ENCODE results near the gene APOBEC2. TPM values are rescaled to one million over a fixed set of nuclear protein-coding genes. Genes with fewer than 3 reads are reported as not detected.
"Not testable (repeated sequence)": the region's sequence is repeated elsewhere in the genome, so short reads cannot be mapped to it uniquely, and the experiment has no call there.

Gene APOBEC2
- total RNA-seq: 219 TPM
- long read RNA-seq, transcript APOBEC2-201 (3 exons, 1,151 nt): major isoform, 172 of 184 reads
- long read RNA-seq, partial matches to known transcripts: 9 of 184 reads
- long read RNA-seq, other reads (novel, unspliced or antisense): 3 of 184 reads

- Histone ChIP-seq H3K4me3 (peak within 1 kb of the TSS; percentile 70), H3K27me3 (ENCODE audit: low read depth) (no peaks in the 10 kb centered on the region), H3K9me3 (replicated peaks) (no peaks in the 10 kb centered on the region), H3K36me3 (no peaks in the 10 kb centered on the region), H3K27ac (replicated peaks) (peak within 1 kb of the TSS; percentile 91), H3K4me1 (peaks cover 69% of the 10 kb centered on the region)
- intact Hi-C loops (cut with micrococcal nuclease): no loop called here
- no peak for TF ChIP-seq CTCF (IDR thresholded peaks at IDR 0.05; ENCODE audit: borderline replicate concordance)
- DNase-seq: peak; percentile 83
These were observed at the start of gene APOBEC2 for GRCh38 chr6:41053041-41053440. Gene APOBEC2, plus strand, starts transcription at chr6:41053202. Its CDS starts 146 bp downstream, at chr6:41053348.

DNA sequence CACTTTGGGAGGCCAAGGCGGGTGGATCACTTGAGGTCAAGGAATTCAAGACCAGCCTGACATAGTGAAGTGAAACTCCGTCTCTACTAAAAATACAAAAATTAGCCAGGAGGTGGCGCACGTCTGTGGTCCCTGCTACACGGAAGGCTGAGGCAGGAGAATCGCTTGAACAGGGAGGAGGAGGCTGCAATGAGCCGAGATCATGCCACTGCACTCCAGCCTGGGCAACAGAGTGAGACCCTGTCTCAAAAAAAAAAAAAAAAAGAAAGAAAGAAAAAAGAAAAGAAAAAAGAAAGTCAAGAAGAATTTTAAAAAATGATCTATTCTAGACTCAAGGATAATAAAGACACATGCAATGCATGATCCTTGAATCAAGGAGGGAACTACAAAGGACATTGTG lies 46.8 kb upstream of the APOBEC2 start:
- intact Hi-C loops (cut with micrococcal nuclease); H3K36me3 ChIP-seq; H3K9me3 ChIP-seq (replicated peaks); H3K27me3 ChIP-seq (ENCODE audit: low read depth); H3K4me3 ChIP-seq; H3K27ac ChIP-seq (replicated peaks); H3K4me1 ChIP-seq: not testable (repeated sequence)
- TF ChIP-seq CTCF (IDR thresholded peaks at IDR 0.05; ENCODE audit: borderline replicate concordance): peak; percentile 71
- peak; percentile 25 for DNase-seq

DNA sequence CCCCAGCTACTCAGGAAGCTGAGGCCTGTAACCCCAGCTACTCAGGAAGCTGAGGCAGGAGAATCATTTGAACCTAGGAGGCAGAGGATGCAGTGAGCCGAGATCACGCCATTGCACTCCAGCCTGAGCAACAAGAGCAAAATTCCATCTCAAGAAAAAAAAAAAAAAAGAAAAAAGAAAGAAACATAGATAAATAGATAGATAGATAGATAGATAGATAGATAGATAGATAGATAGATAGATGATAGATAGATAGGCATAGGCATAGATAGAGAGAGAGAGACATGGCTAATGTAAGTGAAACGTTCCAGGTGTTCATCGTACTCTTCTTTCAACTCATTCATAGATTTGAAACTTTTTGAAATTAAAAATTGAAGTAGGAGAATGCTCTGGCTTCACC lies 46.0 kb upstream of the APOBEC2 start:
- H3K27ac ChIP-seq (replicated peaks); H3K4me1 ChIP-seq; DNase-seq; H3K4me3 ChIP-seq; intact Hi-C loops (cut with micrococcal nuclease); H3K36me3 ChIP-seq; H3K27me3 ChIP-seq (ENCODE audit: low read depth); H3K9me3 ChIP-seq (replicated peaks): not testable (repeated sequence)

- Histone ChIP-seq H3K4me3 (no peak overlapping the region), H3K4me1 (no peaks in the 10 kb centered on the region), H3K27ac (replicated peaks) (no peak overlapping the region), H3K27me3 (ENCODE audit: low read depth) (peaks cover 3% of the 10 kb centered on the region), H3K9me3 (replicated peaks) (no peaks in the 10 kb centered on the region), H3K36me3 (no peaks in the 10 kb centered on the region)
- intact Hi-C loops (cut with micrococcal nuclease): no loop called here
- TF ChIP-seq CTCF (IDR thresholded peaks at IDR 0.05; ENCODE audit: borderline replicate concordance): no peak
- DNase-seq: no peak
These were observed 45.0 kb upstream of the APOBEC2 start for GRCh38 chr6:41008011-41008410.

GRCh38 chr6:41009669-41010068 lies 43.3 kb upstream of the APOBEC2 start:
- no peak for TF ChIP-seq CTCF (IDR thresholded peaks at IDR 0.05; ENCODE audit: borderline replicate concordance)
- DNase-seq: no peak
- intact Hi-C loops (cut with micrococcal nuclease): no loop called here

DNA sequence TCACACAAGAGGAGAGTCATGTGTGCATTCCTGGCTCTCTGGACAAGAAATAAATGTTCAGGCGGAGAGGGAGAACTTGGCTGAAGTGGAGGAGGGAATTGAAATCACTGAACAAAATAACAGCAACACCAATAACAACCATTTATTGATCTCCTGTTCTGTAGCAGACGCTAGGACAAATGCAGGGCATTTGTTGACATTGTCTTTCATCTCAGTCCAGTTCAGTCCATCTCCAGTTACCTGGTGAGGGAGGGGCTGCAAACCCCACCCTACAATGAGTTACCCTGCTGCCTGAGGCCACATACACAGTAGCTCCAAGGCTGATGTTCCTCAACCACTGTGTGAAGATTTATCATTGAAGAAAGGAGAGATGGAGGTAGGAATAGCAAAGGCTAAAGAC lies 41.3 kb upstream of the APOBEC2 start:
- no peak for TF ChIP-seq CTCF (IDR thresholded peaks at IDR 0.05; ENCODE audit: borderline replicate concordance)
- no peaks in the 10 kb centered on the region for H3K27me3 ChIP-seq (ENCODE audit: low read depth)
- intact Hi-C loops (cut with micrococcal nuclease): no loop called here
- no peaks in the 10 kb centered on the region for H3K36me3 ChIP-seq
- DNase-seq: no peak
- H3K9me3 ChIP-seq (replicated peaks): no peaks in the 10 kb centered on the region
- H3K27ac ChIP-seq (replicated peaks): no peak overlapping the region
- no peaks in the 10 kb centered on the region for H3K4me1 ChIP-seq
- no peak overlapping the region for H3K4me3 ChIP-seq

More at GRCh38 chr6:41009669-41010068, 43.3 kb upstream of the APOBEC2 start:
- H3K27me3 ChIP-seq (ENCODE audit: low read depth): no peaks in the 10 kb centered on the region
- H3K36me3 ChIP-seq: no peaks in the 10 kb centered on the region
- no peak overlapping the region for H3K4me3 ChIP-seq
- H3K27ac ChIP-seq (replicated peaks): no peak overlapping the region
- no peaks in the 10 kb centered on the region for H3K9me3 ChIP-seq (replicated peaks)
- no peaks in the 10 kb centered on the region for H3K4me1 ChIP-seq
